ENCODE data around the gene POMT2. TPM values are rescaled to one million over a fixed set of nuclear protein-coding genes. Genes with fewer than 3 reads are reported as not detected.

POMT2 gene
- total RNA-seq, 1 donor from 2014 or later: 34.7 TPM

DNA sequence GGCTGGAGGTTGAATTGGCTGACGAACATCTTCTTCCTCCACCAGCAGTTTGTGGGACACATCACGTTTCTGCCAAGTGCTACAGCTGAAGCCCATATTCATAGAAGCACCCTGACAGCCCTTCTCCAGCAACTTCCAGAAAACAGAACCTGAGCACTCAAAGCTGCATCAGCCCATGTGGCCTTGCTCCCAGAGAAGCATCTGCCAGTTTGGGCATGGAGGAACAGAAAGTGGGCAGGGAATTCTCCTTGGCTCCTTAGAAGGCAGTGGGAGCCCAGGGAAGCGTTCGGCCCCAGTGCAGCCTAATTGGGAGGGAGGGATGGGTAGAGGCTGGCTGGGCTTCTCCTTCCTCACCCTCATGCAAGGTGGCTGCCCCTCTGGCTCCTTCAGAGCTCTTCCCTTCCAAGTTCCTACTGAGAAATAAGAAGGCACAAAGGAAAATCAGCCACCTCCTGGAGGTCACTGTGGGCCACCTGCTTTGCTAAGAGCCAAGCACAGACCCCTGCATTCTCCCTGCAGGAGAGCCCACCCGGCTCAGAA, 45.6 kb downstream of the POMT2 start:
- Mint-ChIP-seq H3K9me3 (ENCODE audit: low read depth) (no peaks in the 10 kb centered on the region), H3K27me3 (ENCODE audit: low read depth) (peaks cover 18% of the 10 kb centered on the region), H3K27ac (ENCODE audit: unreplicated experiment) (no peak overlapping the region), H3K36me3 (ENCODE audit: low read depth) (peaks cover 15% of the 10 kb centered on the region), H3K4me1 (ENCODE audit: low read depth) (peaks cover 4% of the 10 kb centered on the region), H3K4me3 (ENCODE audit: unreplicated experiment) (no peak overlapping the region)
- no peak for DNase-seq (ENCODE audit: low spot score)
- TF ChIP-seq, protein P1, sequence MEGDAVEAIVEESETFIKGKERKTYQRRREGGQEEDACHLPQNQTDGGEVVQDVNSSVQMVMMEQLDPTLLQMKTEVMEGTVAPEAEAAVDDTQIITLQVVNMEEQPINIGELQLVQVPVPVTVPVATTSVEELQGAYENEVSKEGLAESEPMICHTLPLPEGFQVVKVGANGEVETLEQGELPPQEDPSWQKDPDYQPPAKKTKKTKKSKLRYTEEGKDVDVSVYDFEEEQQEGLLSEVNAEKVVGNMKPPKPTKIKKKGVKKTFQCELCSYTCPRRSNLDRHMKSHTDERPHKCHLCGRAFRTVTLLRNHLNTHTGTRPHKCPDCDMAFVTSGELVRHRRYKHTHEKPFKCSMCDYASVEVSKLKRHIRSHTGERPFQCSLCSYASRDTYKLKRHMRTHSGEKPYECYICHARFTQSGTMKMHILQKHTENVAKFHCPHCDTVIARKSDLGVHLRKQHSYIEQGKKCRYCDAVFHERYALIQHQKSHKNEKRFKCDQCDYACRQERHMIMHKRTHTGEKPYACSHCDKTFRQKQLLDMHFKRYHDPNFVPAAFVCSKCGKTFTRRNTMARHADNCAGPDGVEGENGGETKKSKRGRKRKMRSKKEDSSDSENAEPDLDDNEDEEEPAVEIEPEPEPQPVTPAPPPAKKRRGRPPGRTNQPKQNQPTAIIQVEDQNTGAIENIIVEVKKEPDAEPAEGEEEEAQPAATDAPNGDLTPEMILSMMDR (IDR thresholded peaks at IDR 0.05): no peak

DNA sequence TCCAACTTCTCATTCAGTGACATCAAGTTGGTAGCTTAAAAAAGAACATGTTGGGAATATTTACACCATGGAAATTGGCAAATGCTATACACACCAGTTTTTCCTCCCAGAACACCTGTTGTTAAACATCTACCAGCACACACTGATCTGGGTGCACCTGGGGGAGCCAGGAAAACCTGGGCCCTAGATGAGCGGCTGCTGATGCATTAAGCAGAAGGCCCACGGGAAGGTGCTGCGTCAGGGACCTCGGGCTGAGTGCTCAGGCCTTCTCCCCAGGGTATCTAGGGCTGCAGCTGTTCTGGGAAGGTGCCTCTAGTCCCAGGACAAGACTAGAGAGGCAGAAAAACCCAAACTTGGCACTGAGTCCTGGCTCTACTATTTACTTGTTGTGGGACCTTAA, 46.9 kb downstream of the POMT2 start:
- H3K36me3 Mint-ChIP-seq (ENCODE audit: low read depth): peaks cover 11% of the 10 kb centered on the region
- TF ChIP-seq, protein P1 (IDR thresholded peaks at IDR 0.05): no peak
- DNase-seq (ENCODE audit: low spot score): no peak
- no peak overlapping the region for H3K27ac Mint-ChIP-seq (ENCODE audit: unreplicated experiment)
- no peak overlapping the region for H3K4me3 Mint-ChIP-seq (ENCODE audit: unreplicated experiment)
- H3K27me3 Mint-ChIP-seq (ENCODE audit: low read depth): peaks cover 26% of the 10 kb centered on the region
- H3K4me1 Mint-ChIP-seq (ENCODE audit: low read depth): peaks cover 6% of the 10 kb centered on the region
- H3K9me3 Mint-ChIP-seq (ENCODE audit: low read depth): no peaks in the 10 kb centered on the region

DNA sequence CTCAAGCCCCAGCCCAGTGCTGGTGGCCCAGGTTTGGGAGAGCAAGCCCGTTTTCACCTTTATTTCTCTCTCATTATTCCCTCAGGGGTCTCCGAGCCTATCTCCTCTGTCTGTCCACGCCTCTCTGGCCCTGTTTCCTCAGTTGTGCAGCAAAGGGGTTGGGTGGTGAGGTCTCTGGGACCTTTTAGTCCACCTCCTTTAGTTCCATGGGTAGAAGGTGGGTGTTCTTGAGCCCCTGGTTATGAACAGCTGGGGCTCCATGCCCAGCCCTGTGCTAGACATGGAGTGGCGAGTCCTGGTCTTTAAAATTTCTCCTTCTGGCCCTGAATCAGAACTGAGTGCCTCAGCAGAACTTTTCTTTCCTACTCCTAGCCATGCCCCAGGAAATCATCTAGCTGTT, 48.4 kb downstream of the POMT2 start:
- H3K27ac Mint-ChIP-seq (ENCODE audit: unreplicated experiment): no peak overlapping the region
- no peak overlapping the region for H3K4me3 Mint-ChIP-seq (ENCODE audit: unreplicated experiment)
- TF ChIP-seq, protein P1 (IDR thresholded peaks at IDR 0.05): no peak
- peaks cover 6% of the 10 kb centered on the region for H3K4me1 Mint-ChIP-seq (ENCODE audit: low read depth)
- peaks cover 5% of the 10 kb centered on the region for H3K9me3 Mint-ChIP-seq (ENCODE audit: low read depth)
- H3K36me3 Mint-ChIP-seq (ENCODE audit: low read depth): peaks cover 11% of the 10 kb centered on the region
- no peak for DNase-seq (ENCODE audit: low spot score)
- H3K27me3 Mint-ChIP-seq (ENCODE audit: low read depth): peaks cover 34% of the 10 kb centered on the region

GRCh38 chr14:77271113-77271710, 49.5 kb downstream of the POMT2 start, which contains the start of gene NGB:
TSS of gene NGB (minus strand) at chr14:77271206. CDS start at chr14:77270937, 269 bp downstream.
- peaks cover 34% of the 10 kb centered on the region for H3K27me3 Mint-ChIP-seq (ENCODE audit: low read depth)

GRCh38 chr14:77270361-77271112, 50.1 kb downstream of the POMT2 start:
- DNase-seq (ENCODE audit: low spot score): no peak
- Mint-ChIP-seq H3K36me3 (ENCODE audit: low read depth) (peaks cover 10% of the 10 kb centered on the region), H3K4me3 (ENCODE audit: unreplicated experiment) (no peak overlapping the region), H3K27me3 (ENCODE audit: low read depth) (peaks cover 34% of the 10 kb centered on the region), H3K4me1 (ENCODE audit: low read depth) (peaks cover 6% of the 10 kb centered on the region), H3K27ac (ENCODE audit: unreplicated experiment) (no peak overlapping the region), H3K9me3 (ENCODE audit: low read depth) (peaks cover 5% of the 10 kb centered on the region)
- TF ChIP-seq, protein P1 (IDR thresholded peaks at IDR 0.05): no peak

More at GRCh38 chr14:77271113-77271710, 49.5 kb downstream of the POMT2 start, which contains the start of gene NGB:
- Mint-ChIP-seq H3K27ac (ENCODE audit: unreplicated experiment) (no peak within 1 kb of the TSS), H3K9me3 (ENCODE audit: low read depth) (peaks cover 5% of the 10 kb centered on the region), H3K36me3 (ENCODE audit: low read depth) (peaks cover 11% of the 10 kb centered on the region), H3K4me3 (ENCODE audit: unreplicated experiment) (peak within 1 kb of the TSS; percentile 35), H3K4me1 (ENCODE audit: low read depth) (peaks cover 6% of the 10 kb centered on the region)
- TF ChIP-seq, protein P1 (IDR thresholded peaks at IDR 0.05): no peak
- DNase-seq (ENCODE audit: low spot score): peak; percentile 72

Data from chondrocyte (in vitro differentiated cells).